ENCODE measurements around the gene SHISAL2A. TPM values are rescaled to one million over a fixed set of nuclear protein-coding genes. Genes with fewer than 3 reads are reported as not detected.

The SHISAL2A gene
- total and polyA plus RNA-seq, 10 of the 15 experiments (the other 5 are each of a cell fraction or from before 2014, with no cell fraction given) = 0.18 to 0.67 (median 0.45) TPM

GRCh38 chr1:52658795-52659194, 25.8 kb downstream of the SHISAL2A start:
- BruUV-seq (replicated peaks) = no TSS peak
- RAD21 ChIA-PET (ENCODE audit: unreplicated experiment) = interaction anchor here (1.2 to 2.4 kb wide), 3 partner anchors 20 to 106 kb away, joined by 6 to 11 read pairs (median 6); partner anchors contain the start of gene TUT4
- in situ Hi-C loops (cut with MboI) = no loop called here
- Histone ChIP-seq H3K9me3 (replicated peaks; ENCODE audit: control insufficient read depth, insufficient read depth, low read length) (no peaks in the 10 kb centered on the region), H3K79me2 (ENCODE audit: control insufficient read depth, insufficient read depth, low read length) (no peaks in the 10 kb centered on the region), H2AFZ (ENCODE audit: control insufficient read depth, low read depth, low read length) (no peak overlapping the region), H4K20me1 (ENCODE audit: control insufficient read depth, insufficient read depth) (no peaks in the 10 kb centered on the region), H3K4me3 (no peak overlapping the region), H3K9ac (ENCODE audit: control insufficient read depth, insufficient read depth, low read length) (no peak overlapping the region), H3K4me2 (ENCODE audit: control insufficient read depth, insufficient read depth) (no peak overlapping the region), H3K4me1 (ENCODE audit: control insufficient read depth, insufficient read depth, low read length) (peaks cover 5% of the 10 kb centered on the region), H3K36me3 (ENCODE audit: control insufficient read depth in 2 of 2, insufficient read depth in 2 of 2, low read length in 1 of 2) (no peaks in the 10 kb centered on the region), H3K27me3 (replicated peaks in 1 of 2; ENCODE audit: control insufficient read depth in 2 of 2, insufficient read depth in 2 of 2, low read length in 1 of 2) (no peaks in the 10 kb centered on the region), H3K27ac (ENCODE audit: control insufficient read depth, insufficient read depth) (no peak overlapping the region)
- ATAC-seq (peak; percentile 33), DNase-seq (ENCODE audit: low read depth, low spot score) (no peak), FAIRE-seq (no peak)
- intact Hi-C loops (cut with micrococcal nuclease; ENCODE audit: unreplicated experiment) = no loop called here
- SMC1A ChIA-PET (ENCODE audit: uncharacterized antibody, unreplicated experiment) = interaction anchor here (0.5 to 3.0 kb wide), 7 partner anchors 9 to 1952 kb away, joined by 3 to 26 read pairs (median 4); no protein-coding TSS in a partner anchor
- POLR2A ChIA-PET = interaction anchor here (0.9 to 2.0 kb wide), 6 partner anchors 11 to 55 kb away, joined by 3 to 6 read pairs (median 4); partner anchors contain the start of gene SHISAL2A
- 55% methylated on average over 1 of the region's 1 CpG for WGBS (ENCODE audit: insufficient coverage, insufficient replicate concordance, low lambda C conversion rate, missing lambda C conversion rate)
- TF ChIP-seq NFXL1 (IDR thresholded peaks at IDR 0.05; ENCODE audit: borderline replicate concordance) (no peak), BMI1 (IDR thresholded peaks at IDR 0.05; ENCODE audit: borderline replicate concordance) (no peak)
- TF ChIP-seq, protein P1, sequence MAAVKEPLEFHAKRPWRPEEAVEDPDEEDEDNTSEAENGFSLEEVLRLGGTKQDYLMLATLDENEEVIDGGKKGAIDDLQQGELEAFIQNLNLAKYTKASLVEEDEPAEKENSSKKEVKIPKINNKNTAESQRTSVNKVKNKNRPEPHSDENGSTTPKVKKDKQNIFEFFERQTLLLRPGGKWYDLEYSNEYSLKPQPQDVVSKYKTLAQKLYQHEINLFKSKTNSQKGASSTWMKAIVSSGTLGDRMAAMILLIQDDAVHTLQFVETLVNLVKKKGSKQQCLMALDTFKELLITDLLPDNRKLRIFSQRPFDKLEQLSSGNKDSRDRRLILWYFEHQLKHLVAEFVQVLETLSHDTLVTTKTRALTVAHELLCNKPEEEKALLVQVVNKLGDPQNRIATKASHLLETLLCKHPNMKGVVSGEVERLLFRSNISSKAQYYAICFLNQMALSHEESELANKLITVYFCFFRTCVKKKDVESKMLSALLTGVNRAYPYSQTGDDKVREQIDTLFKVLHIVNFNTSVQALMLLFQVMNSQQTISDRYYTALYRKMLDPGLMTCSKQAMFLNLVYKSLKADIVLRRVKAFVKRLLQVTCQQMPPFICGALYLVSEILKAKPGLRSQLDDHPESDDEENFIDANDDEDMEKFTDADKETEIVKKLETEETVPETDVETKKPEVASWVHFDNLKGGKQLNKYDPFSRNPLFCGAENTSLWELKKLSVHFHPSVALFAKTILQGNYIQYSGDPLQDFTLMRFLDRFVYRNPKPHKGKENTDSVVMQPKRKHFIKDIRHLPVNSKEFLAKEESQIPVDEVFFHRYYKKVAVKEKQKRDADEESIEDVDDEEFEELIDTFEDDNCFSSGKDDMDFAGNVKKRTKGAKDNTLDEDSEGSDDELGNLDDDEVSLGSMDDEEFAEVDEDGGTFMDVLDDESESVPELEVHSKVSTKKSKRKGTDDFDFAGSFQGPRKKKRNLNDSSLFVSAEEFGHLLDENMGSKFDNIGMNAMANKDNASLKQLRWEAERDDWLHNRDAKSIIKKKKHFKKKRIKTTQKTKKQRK (IDR thresholded peaks at IDR 0.05; ENCODE audit: low read depth, low read length) = no peak
- CTCF ChIA-PET = interaction anchor here (1.8 to 1.9 kb wide), 2 partner anchors 10 kb away, joined by 4 read pairs; no protein-coding TSS in a partner anchor
